Dendritic cell treated with granulocyte-macrophage colony-stimulating factor and Interleukin-4, amounts not matched to agents 40 ng/mL and 50 ng/mL, for 4 days (primary cell): ENCODE measurements around the gene RXFP2.

Source experiments
- H3K27ac Mint-ChIP-seq: one replicate; pipeline ENCODE4 v1.8.0; 2022; ENCODE audit warnings: mild to moderate bottlenecking, mixed read lengths
- H3K27me3 Mint-ChIP-seq: one replicate; pipeline ENCODE4 v1.8.0; 2022; ENCODE audit warnings: mild to moderate bottlenecking, mixed read lengths
- H3K36me3 Mint-ChIP-seq: one replicate; pipeline ENCODE4 v1.8.0; 2022; ENCODE audit warnings: low read depth, mixed read lengths
- H3K4me1 Mint-ChIP-seq: one replicate; pipeline ENCODE4 v1.8.0; 2022; ENCODE audit warnings: low read depth, mixed read lengths
- H3K4me3 Mint-ChIP-seq: one replicate; pipeline ENCODE4 v1.8.0; 2022; ENCODE audit warnings: mild to moderate bottlenecking, moderate library complexity, mixed read lengths
- H3K9me3 Mint-ChIP-seq: one replicate; pipeline ENCODE4 v1.8.0; 2022; ENCODE audit warnings: mixed read lengths
- intact Hi-C: fragments of 100-400 bp; cut with micrococcal nuclease; formaldehyde crosslinking; loops from one replicate; pipeline ENCODE4 v1.15.0; 2022

The RXFP2 gene

DNA sequence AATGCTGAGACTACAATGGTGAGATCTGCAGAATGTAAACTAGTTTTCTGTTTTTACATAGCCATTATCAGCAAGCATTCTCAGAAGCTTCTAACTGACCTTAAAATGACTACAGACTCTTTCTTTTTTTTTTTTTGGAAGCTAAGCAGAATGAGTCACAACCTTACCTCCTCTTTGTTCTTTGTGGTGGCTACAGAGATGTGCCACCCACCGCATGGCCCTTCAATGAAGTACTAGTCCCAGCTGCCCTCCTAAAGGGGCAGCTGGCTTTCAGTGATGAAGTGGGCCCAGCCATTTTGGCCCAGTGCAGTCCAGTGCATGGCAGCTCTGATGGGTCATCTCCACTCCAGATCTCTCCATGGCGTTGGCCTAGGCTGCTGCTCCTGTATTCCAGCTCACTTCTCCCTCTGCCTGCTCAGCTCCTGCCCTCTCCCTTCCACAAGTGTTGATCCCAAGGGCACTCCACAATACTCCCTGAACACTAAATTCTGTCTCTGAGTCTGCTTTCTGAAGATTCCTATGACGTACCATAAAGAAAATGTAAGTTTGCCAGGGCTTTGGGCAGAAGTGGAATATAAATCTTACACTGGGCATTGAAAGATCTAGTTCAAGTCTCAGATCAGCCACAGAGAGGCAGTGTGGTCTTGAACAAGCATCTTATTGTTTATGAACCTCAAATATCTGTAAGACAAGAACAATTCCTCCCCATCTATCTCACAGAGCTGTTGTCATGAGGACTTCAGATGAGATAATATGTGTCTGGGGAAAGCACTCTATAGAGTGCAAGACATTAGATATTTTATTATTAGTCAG, 85.6 kb downstream of the RXFP2 start:
- H3K9me3 Mint-ChIP-seq = no peaks in the 10 kb centered on the region
- H3K27me3 Mint-ChIP-seq = no peaks in the 10 kb centered on the region
- peaks cover 25% of the 10 kb centered on the region for H3K4me1 Mint-ChIP-seq
- H3K4me3 Mint-ChIP-seq = no peak overlapping the region
- intact Hi-C loops = loop anchor here (10.0 kb wide), 1 partner anchor 480 kb away; no protein-coding TSS in a partner anchor
- no peak overlapping the region for H3K27ac Mint-ChIP-seq
- H3K36me3 Mint-ChIP-seq = no peaks in the 10 kb centered on the region

DNA sequence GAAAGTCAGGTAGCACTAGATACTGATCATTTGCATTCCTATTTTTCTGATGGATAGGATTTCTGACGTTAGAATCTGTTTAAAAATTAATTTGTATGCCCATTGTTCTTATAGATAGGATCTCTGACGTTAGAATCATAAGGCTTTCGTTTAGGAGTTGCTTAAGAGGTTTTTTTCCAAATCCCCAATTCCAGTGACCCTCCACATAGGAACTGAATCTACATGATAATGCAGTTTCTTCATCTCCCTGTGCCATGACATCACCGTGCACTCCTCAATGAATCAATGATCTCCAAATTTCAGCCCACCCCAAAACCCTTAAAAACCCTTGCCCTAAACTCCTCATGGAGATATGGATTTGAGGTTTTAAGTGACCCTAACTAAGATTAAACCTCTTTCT, 87.2 kb downstream of the RXFP2 start:
- Mint-ChIP-seq H3K4me1 (peaks cover 25% of the 10 kb centered on the region), H3K4me3 (no peak overlapping the region), H3K27ac (no peak overlapping the region), H3K27me3 (no peaks in the 10 kb centered on the region), H3K36me3 (no peaks in the 10 kb centered on the region), H3K9me3 (no peaks in the 10 kb centered on the region)
- intact Hi-C loops = loop anchor here (10.0 kb wide), 1 partner anchor 478 kb away; no protein-coding TSS in a partner anchor

DNA sequence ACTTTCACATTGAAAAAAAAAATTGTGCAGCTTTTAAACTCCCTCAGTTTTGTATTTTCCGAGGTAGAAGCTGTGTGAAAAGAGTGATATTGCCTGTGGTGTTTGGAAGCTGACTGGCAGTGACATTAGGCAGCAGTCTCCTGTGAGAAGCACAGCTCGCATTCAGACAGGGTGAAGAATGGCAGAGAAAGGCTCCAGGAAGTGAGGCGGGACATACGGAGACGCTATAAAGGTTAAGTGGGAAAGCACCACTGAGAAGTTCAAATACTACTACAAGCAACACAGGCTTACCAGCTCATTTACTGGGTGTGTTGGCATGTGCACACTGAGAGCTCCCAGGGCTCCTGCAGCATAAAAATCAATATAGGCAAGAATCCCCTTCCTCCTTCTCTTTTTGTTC, 88.4 kb downstream of the RXFP2 start:
- Mint-ChIP-seq H3K9me3 (no peaks in the 10 kb centered on the region), H3K4me1 (peaks cover 25% of the 10 kb centered on the region), H3K36me3 (no peaks in the 10 kb centered on the region), H3K4me3 (no peak overlapping the region), H3K27ac (peak overlapping the region; percentile 39), H3K27me3 (no peaks in the 10 kb centered on the region)
- intact Hi-C loops = loop anchor here (10.0 kb wide), 1 partner anchor 477 kb away; no protein-coding TSS in a partner anchor

DNA sequence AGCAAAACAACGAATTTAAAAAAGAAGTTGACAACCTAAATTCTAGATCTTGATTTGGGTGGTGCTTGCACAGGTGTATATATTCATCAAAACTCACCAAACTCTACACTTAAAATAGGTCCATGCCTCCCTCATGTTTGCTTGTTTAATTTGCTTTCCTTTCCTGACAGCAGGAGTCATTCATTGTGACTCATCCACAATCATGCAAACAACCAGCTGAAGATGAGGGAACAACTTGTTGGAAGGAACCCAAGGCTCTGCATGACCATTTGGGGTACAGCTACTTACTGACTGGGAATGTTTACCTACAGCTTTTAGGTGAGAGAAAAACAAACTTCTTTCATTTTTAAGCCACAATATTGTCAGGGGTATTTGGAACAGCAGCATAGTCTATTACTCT, 96.6 kb downstream of the RXFP2 start:
- intact Hi-C loops = loop anchor here (10.0 kb wide), 1 partner anchor 149 kb away; no protein-coding TSS in a partner anchor
- no peak overlapping the region for H3K4me3 Mint-ChIP-seq
- no peak overlapping the region for H3K27ac Mint-ChIP-seq
- H3K27me3 Mint-ChIP-seq = no peaks in the 10 kb centered on the region
- H3K9me3 Mint-ChIP-seq = no peaks in the 10 kb centered on the region
- H3K4me1 Mint-ChIP-seq = peaks cover 8% of the 10 kb centered on the region
- no peaks in the 10 kb centered on the region for H3K36me3 Mint-ChIP-seq

DNA sequence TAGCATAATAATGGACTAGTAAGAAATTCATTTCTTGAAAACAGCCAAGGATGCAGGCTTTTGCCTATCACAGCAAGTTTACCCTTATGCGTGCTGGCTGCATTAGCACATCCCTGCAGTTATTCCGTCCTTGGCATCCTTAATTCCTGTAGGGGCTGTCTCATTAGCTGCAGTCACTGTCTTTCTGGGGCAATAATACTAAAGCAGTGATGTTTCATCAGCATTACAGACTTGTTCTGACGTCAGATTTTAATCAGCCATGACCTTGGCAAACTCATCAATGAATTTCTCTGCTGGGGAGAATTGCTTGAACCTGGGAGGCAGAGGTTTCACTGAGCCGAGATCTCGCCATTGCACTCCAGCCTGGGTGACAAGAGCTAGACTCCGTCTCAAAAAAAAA, 103.7 kb downstream of the RXFP2 start:
- Mint-ChIP-seq H3K9me3 (no peaks in the 10 kb centered on the region), H3K27me3 (peaks cover 7% of the 10 kb centered on the region)
- intact Hi-C loops = no loop called here

GRCh38 chr13:31846182-31846938, 107.0 kb downstream of the RXFP2 start:
- Mint-ChIP-seq H3K27ac (peak overlapping the region; percentile 78), H3K27me3 (peaks cover 7% of the 10 kb centered on the region), H3K9me3 (no peaks in the 10 kb centered on the region), H3K36me3 (no peaks in the 10 kb centered on the region), H3K4me1 (peaks cover 28% of the 10 kb centered on the region), H3K4me3 (peak overlapping the region; percentile 85)
- intact Hi-C loops = loop anchor here (2.0 kb wide), 1 partner anchor 62 kb away; no protein-coding TSS in a partner anchor

More for the DNA sequence above, 103.7 kb downstream of the RXFP2 start:
- Mint-ChIP-seq H3K4me3 (no peak overlapping the region), H3K27ac (no peak overlapping the region), H3K36me3 (no peaks in the 10 kb centered on the region), H3K4me1 (peaks cover 16% of the 10 kb centered on the region)

GRCh38 chr13:31846961-31847752, 107.8 kb downstream of the RXFP2 start:
- no peaks in the 10 kb centered on the region for H3K36me3 Mint-ChIP-seq
- peaks cover 4% of the 10 kb centered on the region for H3K27me3 Mint-ChIP-seq
- intact Hi-C loops = loop anchor here (2.0 kb wide), 1 partner anchor 62 kb away; no protein-coding TSS in a partner anchor
- H3K27ac Mint-ChIP-seq = peak overlapping the region; percentile 78
- no peaks in the 10 kb centered on the region for H3K9me3 Mint-ChIP-seq
- peak overlapping the region; percentile 85 for H3K4me3 Mint-ChIP-seq
- H3K4me1 Mint-ChIP-seq = peaks cover 33% of the 10 kb centered on the region

DNA sequence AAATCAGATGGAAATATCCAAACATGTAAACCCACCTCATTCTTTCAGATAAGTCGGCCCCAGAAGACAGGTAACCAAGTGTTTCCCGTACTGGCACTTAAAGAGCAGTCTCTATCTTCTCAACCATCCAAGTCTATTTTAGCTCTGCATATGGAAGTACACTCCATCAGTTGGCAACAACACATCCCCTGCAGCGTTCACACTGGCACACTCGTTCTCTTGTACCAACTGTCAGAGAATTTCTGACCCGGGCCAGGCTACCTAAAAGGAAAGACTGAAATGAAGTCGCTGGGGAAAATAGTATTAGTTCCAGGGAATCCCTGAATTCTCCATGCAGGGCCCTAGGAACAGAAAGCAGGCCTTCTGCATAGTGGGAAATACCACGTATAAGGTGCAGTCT, 109.3 kb downstream of the RXFP2 start:
- no peak overlapping the region for H3K4me3 Mint-ChIP-seq

GRCh38 chr13:31849206-31849605, 109.9 kb downstream of the RXFP2 start:
- H3K27me3 Mint-ChIP-seq = no peaks in the 10 kb centered on the region
- peaks cover 35% of the 10 kb centered on the region for H3K4me1 Mint-ChIP-seq
- H3K4me3 Mint-ChIP-seq = no peak overlapping the region
- intact Hi-C loops = no loop called here
- no peak overlapping the region for H3K27ac Mint-ChIP-seq
- no peaks in the 10 kb centered on the region for H3K36me3 Mint-ChIP-seq
- H3K9me3 Mint-ChIP-seq = no peaks in the 10 kb centered on the region

More for the DNA sequence above, 109.3 kb downstream of the RXFP2 start:
- Mint-ChIP-seq H3K27me3 (peaks cover under 1% of the 10 kb centered on the region), H3K27ac (no peak overlapping the region), H3K9me3 (no peaks in the 10 kb centered on the region), H3K4me1 (peaks cover 35% of the 10 kb centered on the region), H3K36me3 (no peaks in the 10 kb centered on the region)
- intact Hi-C loops = no loop called here

GRCh38 chr13:31850041-31850555, 110.8 kb downstream of the RXFP2 start:
- Mint-ChIP-seq H3K9me3 (no peaks in the 10 kb centered on the region), H3K4me1 (peaks cover 30% of the 10 kb centered on the region), H3K27ac (no peak overlapping the region), H3K36me3 (no peaks in the 10 kb centered on the region), H3K27me3 (no peaks in the 10 kb centered on the region), H3K4me3 (no peak overlapping the region)
- intact Hi-C loops = no loop called here

DNA sequence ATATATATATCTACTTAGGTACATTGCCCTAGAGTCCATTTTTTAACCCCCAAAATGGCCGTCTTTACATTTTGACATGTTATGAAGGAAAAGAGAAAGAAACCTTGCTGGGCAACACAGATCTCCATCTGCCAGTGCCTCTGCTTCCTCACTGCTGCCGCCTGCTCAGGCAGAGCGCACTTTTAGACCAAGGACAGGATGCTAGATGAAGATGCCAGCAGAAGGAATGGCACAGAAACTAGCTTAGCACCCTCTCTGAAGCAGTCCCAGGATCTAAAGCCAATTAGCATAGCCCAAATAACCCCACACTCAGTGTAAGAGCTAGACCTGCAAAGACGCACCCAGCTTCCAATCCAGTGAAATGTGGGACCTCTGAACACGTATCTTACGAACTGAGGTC, 111.9 kb downstream of the RXFP2 start:
- no peak overlapping the region for H3K4me3 Mint-ChIP-seq
- H3K9me3 Mint-ChIP-seq = no peaks in the 10 kb centered on the region
- intact Hi-C loops = no loop called here
- H3K27me3 Mint-ChIP-seq = no peaks in the 10 kb centered on the region
- no peaks in the 10 kb centered on the region for H3K36me3 Mint-ChIP-seq
- no peak overlapping the region for H3K27ac Mint-ChIP-seq
- H3K4me1 Mint-ChIP-seq = peaks cover 30% of the 10 kb centered on the region
